ENCODE results near the gene CHRNA5.

Gene CHRNA5

DNA sequence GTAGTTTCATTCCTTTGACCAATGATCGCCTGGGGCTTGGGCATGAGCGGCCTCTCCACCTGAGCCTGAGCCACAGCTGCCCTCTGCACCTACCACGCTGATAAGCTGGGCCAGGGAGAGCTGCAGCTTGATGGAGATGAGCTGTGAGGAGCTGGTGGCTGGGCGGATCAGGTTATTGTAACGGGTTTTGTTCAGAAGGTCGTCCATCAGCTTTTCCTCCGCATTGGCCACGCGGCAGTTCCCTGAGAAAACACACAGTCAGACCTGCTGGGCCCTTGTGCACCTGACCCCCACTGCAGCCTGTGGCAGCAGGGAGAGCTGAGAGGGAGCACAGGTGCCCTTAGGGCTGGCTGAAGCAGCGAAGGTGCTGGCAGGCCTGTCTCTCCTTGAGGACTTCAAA is 70.0 kb downstream of the CHRNA5 start:
- H3K79me2 ChIP-seq (ENCODE audit: low read length), result no peaks in the 10 kb centered on the region
- H3K4me2 ChIP-seq (ENCODE audit: low read length), result no peak overlapping the region
- TF ChIP-seq EZH2phosphoT487 (IDR thresholded peaks at IDR 0.05; ENCODE audit: low read depth) (no peak), CTCF (IDR thresholded peaks at IDR 0.05; ENCODE audit: low read depth, low read length) (no peak)
- H4K20me1 ChIP-seq (ENCODE audit: insufficient read depth, low read length), result no peaks in the 10 kb centered on the region
- peaks cover 8% of the 10 kb centered on the region; the same call in 1 of the 2 replicates for H3K27me3 ChIP-seq (ENCODE audit: low read depth, low read length)
- H3K27ac ChIP-seq (ENCODE audit: low read length), result no peak overlapping the region
- H3K36me3 ChIP-seq (replicated peaks; ENCODE audit: low read depth, low read length), result no peaks in the 10 kb centered on the region
- H3K4me1 ChIP-seq (ENCODE audit: low read length), result peaks cover 8% of the 10 kb centered on the region; the same call in 1 of the 2 replicates
- peaks cover 9% of the 10 kb centered on the region; the same call in 1 of the 2 replicates for H3K9me3 ChIP-seq (ENCODE audit: insufficient read depth, low read length)
- H3K4me3 ChIP-seq (ENCODE audit: low read length), result no peak overlapping the region
- no peak overlapping the region for H3K9ac ChIP-seq (ENCODE audit: low read length)
- H2AFZ ChIP-seq (ENCODE audit: low read depth, low read length), result no peak overlapping the region

- no peaks in the 10 kb centered on the region for H3K36me3 ChIP-seq (replicated peaks; ENCODE audit: low read depth, low read length)
- no peak overlapping the region for H3K4me3 ChIP-seq (ENCODE audit: low read length)
- peaks cover 8% of the 10 kb centered on the region; the same call in 1 of the 2 replicates for H3K27me3 ChIP-seq (ENCODE audit: low read depth, low read length)
- H3K79me2 ChIP-seq (ENCODE audit: low read length), result no peaks in the 10 kb centered on the region
- no peak overlapping the region for H3K9ac ChIP-seq (ENCODE audit: low read length)
- peaks cover 9% of the 10 kb centered on the region; the same call in 1 of the 2 replicates for H3K9me3 ChIP-seq (ENCODE audit: insufficient read depth, low read length)
- no peak overlapping the region for H2AFZ ChIP-seq (ENCODE audit: low read depth, low read length)
- no peaks in the 10 kb centered on the region for H4K20me1 ChIP-seq (ENCODE audit: insufficient read depth, low read length)
- peaks cover 8% of the 10 kb centered on the region; the same call in 1 of the 2 replicates for H3K4me1 ChIP-seq (ENCODE audit: low read length)
- TF ChIP-seq EZH2phosphoT487 (IDR thresholded peaks at IDR 0.05; ENCODE audit: low read depth), result no peak
- TF ChIP-seq CTCF (IDR thresholded peaks at IDR 0.05; ENCODE audit: low read depth, low read length), result no peak
- H3K4me2 ChIP-seq (ENCODE audit: low read length), result no peak overlapping the region
- no peak overlapping the region for H3K27ac ChIP-seq (ENCODE audit: low read length)
These were observed 71.1 kb downstream of the CHRNA5 start for GRCh38 chr15:78636378-78636859.

DNA sequence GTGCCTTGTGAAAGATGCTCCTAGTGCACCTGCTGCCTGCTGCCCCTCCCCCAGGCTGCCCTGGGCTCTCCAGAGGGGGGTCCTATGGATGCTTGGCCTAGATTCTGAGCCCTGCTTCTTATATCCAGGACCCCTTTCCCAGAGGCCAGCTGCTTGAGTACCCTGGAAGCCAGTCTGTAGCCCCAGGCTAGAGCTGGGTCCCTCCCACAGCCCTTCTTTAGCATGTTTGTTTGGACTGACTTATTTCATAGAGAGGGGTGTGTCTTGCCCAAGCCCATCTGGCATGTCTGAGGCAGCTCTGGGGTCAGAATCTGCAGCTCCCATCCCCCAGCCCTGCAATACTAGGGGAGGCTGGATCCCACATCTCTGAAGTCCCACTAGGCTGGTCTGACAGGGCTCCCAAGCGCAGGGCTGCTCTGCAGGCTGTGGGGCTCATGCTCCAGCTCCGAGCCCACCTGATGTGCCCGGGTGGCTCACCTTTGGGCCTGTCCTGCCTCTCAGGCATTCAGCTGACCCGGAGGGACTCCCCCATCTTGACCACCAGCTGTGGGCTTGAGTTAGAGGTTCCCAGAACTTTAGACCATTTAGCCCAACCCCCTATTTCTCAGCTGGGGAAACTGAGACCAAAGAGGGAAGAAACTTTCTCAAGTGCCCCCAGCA is 72.6 kb downstream of the CHRNA5 start:
- Histone ChIP-seq H3K4me1 (ENCODE audit: low read length) (peaks cover 8% of the 10 kb centered on the region; the same call in 1 of the 2 replicates), H3K27ac (ENCODE audit: low read length) (no peak overlapping the region), H3K27me3 (ENCODE audit: low read depth, low read length) (peaks cover 7% of the 10 kb centered on the region; the same call in 1 of the 2 replicates), H3K36me3 (replicated peaks; ENCODE audit: low read depth, low read length) (no peaks in the 10 kb centered on the region), H4K20me1 (ENCODE audit: insufficient read depth, low read length) (no peaks in the 10 kb centered on the region), H3K4me3 (ENCODE audit: low read length) (no peak overlapping the region), H3K9ac (ENCODE audit: low read length) (no peak overlapping the region), H3K9me3 (ENCODE audit: insufficient read depth, low read length) (peaks cover 7% of the 10 kb centered on the region; the same call in 1 of the 2 replicates), H3K4me2 (ENCODE audit: low read length) (no peak overlapping the region), H3K79me2 (ENCODE audit: low read length) (no peaks in the 10 kb centered on the region), H2AFZ (ENCODE audit: low read depth, low read length) (no peak overlapping the region)
- TF ChIP-seq EZH2phosphoT487 (IDR thresholded peaks at IDR 0.05; ENCODE audit: low read depth) (no peak), CTCF (IDR thresholded peaks at IDR 0.05; ENCODE audit: low read depth, low read length) (no peak)

GRCh38 chr15:78638658-78639314 is 73.5 kb downstream of the CHRNA5 start:
- Histone ChIP-seq H3K27ac (ENCODE audit: low read length) (no peak overlapping the region), H3K9ac (ENCODE audit: low read length) (no peak overlapping the region), H3K9me3 (ENCODE audit: insufficient read depth, low read length) (no peaks in the 10 kb centered on the region), H3K36me3 (replicated peaks; ENCODE audit: low read depth, low read length) (no peaks in the 10 kb centered on the region), H3K4me2 (ENCODE audit: low read length) (no peak overlapping the region), H3K79me2 (ENCODE audit: low read length) (no peaks in the 10 kb centered on the region), H3K4me1 (ENCODE audit: low read length) (peaks cover 8% of the 10 kb centered on the region; the same call in 1 of the 2 replicates), H3K4me3 (ENCODE audit: low read length) (no peak overlapping the region), H2AFZ (ENCODE audit: low read depth, low read length) (no peak overlapping the region), H3K27me3 (ENCODE audit: low read depth, low read length) (no peaks in the 10 kb centered on the region), H4K20me1 (ENCODE audit: insufficient read depth, low read length) (no peaks in the 10 kb centered on the region)
- TF ChIP-seq EZH2phosphoT487 (IDR thresholded peaks at IDR 0.05; ENCODE audit: low read depth) (no peak), CTCF (IDR thresholded peaks at IDR 0.05; ENCODE audit: low read depth, low read length) (peak; percentile 88)
